Activated gamma-delta T cell treated with anti-CD3 and anti-CD28 coated beads, Interleukin-2, amount 50 U/mL, for 16 hours (primary cell): ENCODE data around the gene TIGD1.
"Not testable (repeated sequence)": the region's sequence is repeated elsewhere in the genome, so short reads cannot be mapped to it uniquely, and the experiment has no call there.

Experiments
- DNase-seq: peaks from one replicate; pipeline ENCODE4 v3.0.0-alpha.2; 2020; ENCODE audit warnings: low read depth

Gene TIGD1

DNA sequence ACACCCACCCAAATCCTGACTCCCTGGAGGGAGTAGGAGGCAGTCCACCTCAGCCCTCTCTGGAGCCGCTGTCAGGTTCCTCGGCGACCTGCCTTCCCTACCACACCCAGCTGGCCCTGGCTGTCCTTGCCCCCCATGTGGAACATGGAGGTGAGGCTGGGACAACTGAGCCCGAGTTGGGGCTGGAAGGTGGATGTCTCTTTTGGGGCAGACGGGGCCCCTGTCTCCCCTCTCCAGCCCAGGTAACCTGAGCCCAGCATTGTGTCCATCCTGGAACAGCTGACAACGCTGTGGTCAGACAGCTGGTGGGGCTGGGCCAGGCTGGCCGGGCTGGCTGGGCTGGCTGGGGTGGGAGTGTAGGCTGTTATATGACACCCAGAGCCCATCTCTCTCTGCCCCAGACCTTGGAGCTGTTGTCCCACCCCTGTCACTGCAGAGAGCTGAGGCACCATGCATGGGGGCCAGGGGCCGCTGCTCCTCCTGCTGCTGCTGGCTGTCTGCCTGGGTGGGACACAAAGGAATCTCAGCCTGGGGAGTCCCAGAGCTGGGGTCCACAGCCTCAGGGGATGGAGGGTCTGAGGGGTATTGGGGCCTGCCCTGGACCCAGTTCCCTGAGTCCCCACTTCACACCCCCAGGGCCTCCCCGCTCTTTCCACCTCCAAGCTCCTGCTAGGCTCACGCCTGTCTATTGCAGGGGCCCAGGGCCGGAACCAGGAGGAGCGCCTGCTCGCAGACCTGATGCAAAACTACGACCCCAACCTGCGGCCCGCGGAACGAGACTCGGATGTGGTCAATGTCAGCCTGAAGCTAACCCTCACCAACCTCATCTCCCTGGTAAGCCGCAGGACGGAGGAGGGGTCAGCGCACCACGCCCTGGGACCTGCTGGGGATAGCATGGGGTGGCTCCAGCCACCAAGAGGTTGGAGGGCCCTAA lies 10.8 kb downstream of the TIGD1 start, which contains the start of gene CHRNG:
Gene CHRNG (plus strand): TSS at position 395 of the 934 bp plus-strand sequence. CDS start 56 bp downstream, at position 451.
- DNase-seq, result no peak

DNA sequence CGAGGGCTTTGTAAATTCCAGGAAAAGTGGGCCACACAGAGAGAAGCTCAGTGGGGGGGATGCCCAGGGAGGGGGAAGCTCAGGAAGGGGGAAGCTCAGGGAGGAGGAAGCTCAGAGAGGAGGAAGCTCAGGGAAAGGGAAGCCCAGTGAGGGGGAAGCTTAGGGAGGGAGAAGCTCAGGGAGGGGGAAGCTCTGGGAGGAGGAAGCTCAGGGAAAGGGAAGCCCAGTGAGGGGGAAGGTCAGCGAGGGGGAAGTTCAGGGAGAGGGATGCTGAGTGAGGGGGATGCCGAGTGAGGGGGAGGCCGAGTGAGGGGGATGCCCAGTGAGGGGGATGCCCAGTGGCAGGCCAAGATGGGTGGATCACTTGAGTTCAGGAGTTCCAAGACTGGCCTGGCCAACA lies 11.7 kb downstream of the TIGD1 start:
- no peak for DNase-seq

DNA sequence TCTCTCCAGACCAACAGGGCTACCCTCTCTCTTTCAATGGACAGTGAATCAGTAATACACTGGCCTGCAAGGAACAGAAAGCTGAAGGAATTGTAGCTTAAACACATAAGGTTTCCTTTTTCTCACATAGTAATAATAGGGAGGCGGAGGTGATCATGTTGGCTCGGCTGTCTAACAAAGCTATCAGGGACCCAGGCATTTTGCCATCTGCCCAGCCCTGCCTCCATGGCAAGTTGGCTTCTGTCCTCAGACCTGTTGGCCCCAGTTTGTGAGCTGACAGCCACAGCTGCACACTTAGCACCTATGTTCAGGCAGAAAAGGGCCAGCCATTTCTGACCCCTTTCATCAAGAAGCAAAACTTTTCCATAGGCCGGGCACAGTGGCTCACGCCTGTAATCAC lies 12.9 kb downstream of the TIGD1 start:
- DNase-seq, result no peak

DNA sequence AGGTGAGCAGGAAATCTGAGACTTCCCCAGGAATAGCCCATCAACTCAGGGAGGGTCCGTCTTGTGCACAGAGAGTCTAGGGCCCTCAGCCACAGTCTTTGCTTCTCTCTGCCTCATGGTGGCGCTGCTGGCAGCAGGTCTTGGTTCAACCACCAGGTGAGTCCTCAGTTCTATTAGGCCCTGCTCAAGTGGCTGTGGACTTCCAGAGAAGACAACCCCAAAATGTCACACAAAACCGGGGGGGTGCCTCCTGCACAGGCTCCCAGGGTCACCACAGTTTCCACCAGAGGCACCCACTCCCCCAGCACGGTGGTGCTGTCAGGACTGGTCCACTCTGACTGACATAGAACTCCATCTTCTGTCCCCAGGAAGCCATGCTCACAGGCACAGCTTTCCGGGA lies 13.3 kb downstream of the TIGD1 start:
- DNase-seq, result no peak

DNA sequence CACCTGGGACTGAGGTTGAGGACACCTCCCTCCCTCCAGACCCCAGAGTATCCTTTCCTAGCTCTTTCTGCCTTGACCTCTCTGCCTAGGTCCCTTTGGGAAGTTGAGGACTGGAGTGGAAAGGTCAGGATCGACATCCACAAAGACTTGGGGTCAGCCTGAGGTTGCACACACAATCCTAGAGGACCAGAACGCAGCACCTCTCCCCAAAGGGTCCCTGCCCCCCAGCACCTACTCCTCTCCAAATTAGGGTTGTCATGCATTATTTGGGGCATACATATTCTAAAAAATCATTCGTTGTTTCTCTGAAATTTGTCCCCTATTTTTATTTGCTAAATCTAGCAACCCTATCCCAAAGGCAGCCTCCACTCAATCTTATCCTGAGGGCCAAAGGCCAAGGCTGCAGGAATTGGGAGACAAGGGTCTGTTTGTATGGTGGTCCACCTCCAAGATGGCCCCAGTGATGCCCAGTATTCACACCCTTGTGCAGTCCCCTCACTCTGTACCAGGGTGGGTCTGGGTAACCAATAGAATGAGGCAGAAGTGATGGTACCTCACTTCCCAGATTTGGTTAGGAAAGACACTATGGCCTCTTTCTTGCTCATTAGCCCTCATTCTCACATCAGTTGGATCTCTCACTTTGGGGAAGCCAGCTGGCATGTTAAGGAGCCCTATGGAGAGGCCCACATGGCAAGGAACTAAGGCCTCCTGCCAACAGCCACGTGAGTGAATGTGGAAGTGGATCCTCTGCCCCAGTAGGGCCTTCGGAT lies 14.4 kb downstream of the TIGD1 start:
- DNase-seq, result no peak

DNA sequence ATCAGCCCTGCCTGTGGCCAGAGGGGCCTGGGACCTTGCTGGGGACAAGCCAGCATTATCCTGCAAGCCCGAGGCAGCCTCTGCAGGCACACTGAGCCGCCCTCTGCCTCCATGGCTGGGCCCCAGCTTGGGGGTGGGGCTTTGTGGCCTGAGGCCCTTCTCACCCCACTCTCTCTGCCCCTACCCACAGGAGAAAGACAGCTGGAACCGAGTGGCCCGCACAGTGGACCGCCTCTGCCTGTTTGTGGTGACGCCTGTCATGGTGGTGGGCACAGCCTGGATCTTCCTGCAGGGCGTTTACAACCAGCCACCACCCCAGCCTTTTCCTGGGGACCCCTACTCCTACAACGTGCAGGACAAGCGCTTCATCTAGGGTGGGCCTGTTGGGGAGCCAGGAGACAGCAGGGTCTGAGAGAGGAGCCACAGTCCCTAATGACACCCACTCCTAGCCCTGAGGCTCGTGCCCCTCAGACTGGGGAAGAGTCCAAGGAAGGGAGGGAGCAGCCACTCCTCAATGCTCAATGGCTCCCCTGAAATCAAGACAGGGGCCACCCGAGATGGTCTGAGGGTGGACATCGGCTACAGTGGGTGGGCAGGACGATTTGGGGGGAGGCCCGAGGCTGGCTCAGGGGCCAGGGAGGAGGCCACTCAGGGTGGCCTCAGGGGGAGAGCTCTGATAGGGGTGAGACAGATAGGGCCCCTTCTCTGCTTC lies 15.3 kb downstream of the TIGD1 start:
- DNase-seq, result no peak

DNA sequence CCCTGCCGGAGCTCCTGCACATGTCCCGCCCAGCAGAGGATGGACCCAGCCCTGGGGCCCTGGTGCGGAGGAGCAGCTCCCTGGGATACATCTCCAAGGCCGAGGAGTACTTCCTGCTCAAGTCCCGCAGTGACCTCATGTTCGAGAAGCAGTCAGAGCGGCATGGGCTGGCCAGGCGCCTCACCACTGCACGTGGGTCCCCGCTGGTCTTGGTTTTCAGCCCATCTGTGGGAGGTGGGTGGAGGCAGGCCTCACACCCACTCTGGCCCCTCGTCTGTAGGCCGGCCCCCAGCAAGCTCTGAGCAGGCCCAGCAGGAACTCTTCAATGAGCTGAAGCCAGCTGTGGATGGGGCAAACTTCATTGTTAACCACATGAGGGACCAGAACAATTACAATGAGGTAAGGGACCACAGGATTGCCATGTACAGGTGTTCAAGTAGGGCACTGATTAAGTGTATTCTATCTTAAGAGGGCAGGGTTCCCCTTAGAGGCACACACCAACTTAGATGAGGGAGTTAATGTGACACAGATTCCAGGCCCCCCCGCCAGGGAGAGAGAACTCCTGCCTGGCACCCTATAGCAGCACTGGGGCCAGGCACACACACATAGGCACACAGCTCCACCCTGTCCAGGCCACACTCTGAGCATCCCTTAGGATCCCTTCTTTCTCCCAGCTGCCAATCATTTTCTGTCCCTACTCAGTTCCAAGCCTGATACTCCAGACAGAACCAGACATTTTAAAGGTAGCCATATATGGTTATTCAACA lies 16.2 kb downstream of the TIGD1 start:
- DNase-seq, result no peak

DNA sequence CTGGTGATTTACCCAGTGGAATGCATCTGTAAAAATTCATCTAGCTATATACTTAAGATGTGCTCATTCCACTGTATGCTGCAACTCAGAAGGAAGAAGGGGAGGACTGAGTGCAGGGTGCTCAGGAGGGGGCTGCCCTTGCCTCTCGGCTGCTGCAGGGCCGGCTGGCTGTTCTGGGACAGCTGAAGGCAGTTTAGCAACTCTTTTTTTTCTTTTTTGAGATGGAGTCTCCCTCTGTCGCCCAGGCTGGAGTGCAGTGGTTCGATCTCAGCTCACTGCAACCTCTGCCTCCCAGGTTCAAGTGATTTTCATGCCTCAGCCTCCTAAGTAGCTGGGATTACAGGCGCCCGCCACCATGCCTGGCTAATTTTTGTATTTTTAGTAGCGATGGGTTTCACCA lies 17.5 kb downstream of the TIGD1 start:
- not testable (repeated sequence) for DNase-seq

DNA sequence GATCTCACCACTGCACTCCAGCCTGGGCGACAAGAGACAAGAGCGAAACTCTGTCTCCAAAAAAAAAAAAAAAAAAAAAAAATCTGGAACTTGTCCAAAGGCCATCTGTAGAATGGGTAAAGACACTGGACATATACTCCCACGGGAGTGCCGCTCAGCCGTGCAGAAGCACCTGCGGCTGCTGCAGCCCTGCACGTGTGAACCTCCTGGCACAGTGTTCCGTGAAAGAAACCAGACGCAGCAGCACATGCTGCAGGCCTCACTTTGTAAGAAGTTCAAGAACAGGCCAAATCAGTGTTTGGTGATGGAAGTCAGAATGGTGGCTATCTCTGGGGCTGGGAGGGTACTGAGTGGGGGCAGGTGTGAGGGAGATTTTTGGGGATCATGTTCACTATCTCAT lies 17.9 kb downstream of the TIGD1 start:
- no peak for DNase-seq

DNA sequence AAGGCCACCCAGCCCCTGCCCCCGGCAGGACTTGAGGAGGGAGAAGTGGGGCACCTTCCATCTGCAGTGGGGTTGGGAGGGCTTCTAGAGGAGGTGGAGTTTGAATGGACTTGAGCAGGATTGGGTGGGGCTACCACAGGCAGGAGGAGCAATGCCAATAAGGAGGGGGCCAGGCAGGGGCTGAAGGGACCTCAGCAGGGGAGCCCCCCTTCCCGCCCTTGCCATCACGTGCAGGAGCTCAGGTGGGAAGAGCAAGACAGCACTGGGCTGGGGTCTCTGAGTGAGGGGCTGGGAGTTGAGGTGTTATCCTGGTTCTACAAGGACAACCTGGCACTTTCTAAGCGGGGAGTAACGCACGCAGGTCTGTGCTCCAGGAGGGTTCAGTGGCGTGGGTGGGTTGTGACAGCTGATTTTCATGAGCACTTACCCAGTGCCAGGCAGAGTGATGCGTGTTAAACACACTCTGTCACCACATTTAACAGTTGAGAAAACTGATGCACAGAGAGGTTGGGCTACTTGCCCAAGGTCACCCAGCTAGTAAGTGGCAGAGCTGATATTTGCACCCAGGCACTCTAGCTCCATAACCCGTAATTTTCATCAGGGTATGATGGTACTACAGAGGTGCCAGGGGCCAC lies 19.6 kb downstream of the TIGD1 start:
- no peak for DNase-seq

DNA sequence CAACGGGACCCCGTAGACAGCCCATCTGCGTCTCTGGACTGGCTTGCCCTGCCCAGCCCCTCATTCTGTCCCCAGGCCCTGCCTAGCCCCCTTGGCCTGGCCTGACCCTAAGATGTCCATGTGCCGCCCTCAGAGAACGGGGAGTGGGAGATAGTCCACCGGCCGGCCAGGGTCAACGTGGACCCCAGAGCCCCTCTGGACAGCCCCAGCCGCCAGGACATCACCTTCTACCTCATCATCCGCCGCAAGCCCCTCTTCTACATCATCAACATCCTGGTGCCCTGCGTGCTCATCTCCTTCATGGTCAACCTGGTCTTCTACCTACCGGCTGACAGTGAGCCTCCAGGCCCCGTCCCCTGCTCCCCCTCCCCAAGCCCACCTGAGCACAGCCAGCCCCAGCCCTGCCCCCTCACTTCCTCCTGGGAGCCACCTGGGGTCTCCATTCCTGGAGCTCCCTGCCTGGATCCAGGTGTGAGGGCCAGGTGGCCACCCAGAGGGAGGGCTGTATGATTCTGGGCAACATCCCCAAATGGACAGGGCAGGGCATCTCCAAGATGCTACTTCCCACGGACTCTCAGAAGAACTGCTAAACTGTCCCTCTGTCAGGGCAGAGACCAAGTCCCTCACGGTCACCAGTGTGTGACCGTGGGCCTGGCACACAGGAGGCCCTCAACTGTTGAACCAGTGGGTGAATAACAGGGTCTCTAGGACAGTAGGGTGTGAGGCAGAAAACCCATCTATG lies 20.4 kb downstream of the TIGD1 start:
- DNase-seq, result no peak

DNA sequence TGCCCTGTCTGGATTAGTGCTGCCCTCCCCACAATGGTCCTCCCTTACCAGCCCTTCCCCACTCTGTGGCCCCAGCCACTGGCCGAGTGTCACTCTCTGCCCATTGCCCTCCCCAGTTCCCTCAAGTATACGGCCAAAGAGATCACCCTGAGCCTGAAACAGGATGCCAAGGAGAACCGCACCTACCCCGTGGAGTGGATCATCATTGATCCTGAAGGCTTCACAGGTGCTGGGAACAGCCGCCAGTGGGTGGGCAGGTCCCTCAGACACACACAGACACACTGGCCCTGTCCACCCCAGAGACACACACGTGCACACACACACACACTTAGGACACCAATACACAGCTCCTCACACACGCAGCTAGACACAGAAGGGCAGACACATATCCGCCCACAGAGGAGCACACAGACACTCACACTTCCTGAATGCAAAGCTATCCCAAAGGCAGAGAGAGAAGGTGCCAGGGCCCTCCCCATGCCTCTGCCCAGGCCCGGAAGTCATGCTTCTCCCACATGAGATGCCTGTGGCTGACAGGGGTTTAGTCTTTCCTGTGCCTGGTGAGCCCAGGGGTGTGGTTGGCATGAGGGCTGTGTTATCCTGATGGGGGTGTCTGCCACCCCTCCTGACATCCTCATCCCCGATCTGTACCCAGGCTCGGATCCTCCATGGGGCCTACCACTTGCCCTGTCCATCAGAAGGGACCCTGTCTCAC lies 21.5 kb downstream of the TIGD1 start:
- no peak for DNase-seq

DNA sequence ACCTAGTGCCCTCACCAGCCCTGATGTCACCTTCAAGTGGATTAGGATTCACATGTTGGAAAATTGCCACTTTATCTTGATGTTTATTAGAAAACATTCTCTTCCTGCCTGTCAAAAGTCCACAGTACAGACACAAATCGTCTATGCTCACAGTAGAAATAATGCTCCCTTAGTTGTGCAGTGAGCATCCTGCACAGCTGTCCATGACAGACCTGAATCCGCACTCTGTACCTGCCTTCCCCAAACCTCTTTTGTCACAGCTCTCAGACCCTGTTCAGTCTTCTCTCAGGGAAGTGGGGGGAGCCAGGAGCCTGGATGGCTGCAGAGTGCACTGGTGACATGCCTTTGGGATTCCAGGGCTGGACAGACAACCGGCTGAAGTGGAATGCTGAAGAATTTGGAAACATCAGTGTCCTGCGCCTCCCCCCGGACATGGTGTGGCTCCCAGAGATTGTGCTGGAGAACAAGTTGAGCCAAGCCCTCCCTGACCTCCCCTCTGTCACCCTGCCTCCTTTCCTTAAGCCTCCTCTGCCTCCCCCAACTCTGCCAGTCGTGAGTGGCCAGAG lies 22.4 kb downstream of the TIGD1 start:
- DNase-seq, result no peak

DNA sequence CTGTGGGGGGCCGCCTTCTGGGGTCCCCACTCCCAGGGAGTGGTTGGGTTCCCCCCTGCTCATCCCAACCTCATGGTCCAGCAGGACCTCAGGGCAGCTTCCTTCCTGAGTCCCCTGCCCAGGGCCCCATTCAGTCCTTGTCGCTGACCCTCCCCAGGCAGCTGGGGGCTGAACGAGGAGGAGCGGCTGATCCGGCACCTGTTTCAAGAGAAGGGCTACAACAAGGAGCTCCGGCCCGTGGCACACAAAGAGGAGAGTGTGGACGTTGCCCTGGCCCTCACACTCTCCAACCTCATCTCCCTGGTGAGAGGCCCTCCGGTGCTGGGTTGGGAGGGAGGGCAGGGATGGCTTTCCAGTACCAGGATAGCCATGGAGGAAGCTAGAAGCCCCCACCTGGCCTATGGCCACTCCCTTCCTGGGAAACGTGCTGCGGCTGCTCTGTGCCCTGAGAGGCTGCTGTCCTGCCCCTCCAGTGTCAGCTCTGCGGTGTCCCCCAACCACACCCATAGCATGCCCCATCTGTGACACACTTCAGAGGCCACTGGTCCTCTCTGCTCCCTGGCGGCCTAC lies 23.9 kb downstream of the TIGD1 start:
- no peak for DNase-seq

DNA sequence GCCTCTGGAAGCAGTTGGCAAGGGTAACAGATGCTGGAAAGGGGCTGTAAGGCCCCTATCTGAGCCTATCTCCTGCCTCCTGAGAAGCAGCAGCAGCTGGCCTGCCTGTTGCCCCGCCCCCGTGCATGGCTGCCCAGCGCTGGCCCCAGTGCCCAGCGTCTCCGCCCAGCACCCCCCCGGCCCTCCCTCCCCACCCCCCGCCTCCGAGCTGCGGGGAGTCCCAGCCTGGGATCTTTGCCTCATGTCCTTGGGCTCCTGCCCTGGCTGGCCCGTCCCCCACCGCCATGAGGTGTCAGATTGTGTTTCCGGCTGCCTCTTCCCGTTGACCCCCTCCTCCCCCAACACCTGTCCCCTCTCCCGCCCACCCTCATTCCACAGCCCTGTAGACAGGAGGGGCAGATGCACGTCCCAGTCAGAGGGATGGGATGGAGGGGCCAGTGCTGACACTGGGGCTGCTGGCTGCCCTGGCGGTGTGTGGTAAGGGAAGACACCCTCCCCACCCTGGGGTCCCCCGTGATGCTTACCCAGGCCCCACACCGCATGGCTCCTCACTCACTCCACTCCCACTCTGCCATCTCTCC lies 24.5 kb downstream of the TIGD1 start, which contains the start of gene CHRND:
Gene CHRND (plus strand): TSS at position 370 of the 581 bp plus-strand sequence. CDS start 56 bp downstream, at position 426.
- DNase-seq, result no peak

DNA sequence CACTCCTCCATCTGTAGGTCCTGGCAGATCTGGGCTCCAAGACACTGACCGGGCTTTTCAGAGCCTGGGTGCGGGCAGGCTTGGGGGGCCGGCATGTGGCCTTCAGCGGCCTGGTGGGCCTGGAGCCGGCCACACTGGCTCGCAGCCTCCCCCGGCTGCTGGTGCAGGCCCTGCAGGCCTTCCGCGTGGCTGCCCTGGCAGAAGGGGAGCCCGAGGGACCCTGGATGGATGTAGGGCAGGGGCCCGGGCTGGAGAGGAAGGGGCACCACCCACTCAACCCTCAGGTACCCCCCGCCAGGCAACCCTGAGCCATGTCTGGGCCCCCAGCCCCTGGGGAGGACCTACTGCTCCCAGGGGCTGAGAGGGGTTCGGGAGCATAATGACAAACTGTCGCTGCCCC lies 25.2 kb downstream of the TIGD1 start:
- DNase-seq, result no peak

DNA sequence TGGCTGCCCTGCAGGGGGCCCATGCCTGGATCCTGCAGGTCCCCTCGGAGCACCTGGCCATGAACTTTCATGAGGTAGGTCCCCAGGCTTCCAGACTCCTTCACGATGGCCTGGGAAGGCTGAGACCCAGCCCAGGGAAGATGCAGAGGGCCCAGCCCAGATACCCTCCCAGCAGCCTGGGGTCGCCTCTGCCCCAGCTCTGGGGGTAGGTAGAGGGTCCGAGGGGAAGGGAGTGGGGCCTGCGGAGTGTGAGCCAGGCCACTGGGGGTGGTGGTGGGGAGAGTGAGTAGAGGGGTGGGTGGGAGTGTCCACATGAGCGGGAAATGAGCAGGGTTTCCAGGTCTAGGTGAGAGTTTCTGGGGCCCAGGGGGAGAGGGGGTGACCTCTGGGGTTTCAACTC lies 25.6 kb downstream of the TIGD1 start:
- no peak for DNase-seq
